Left ventricle myocardium inferior (tissue), 1 donor: ENCODE results near the gene GINS3. TPM values are rescaled to one million over a fixed set of nuclear protein-coding genes. Genes with fewer than 3 reads are reported as not detected.

Experiments
- DNase-seq: peaks from one replicate; pipeline ENCODE4 v3.0.0-alpha.2; 2020
- H3K27ac ChIP-seq: fragments of 200-600 bp; replicated peaks from 2 replicates; pipeline ENCODE4 v1.8.0; 2021
- H3K27me3 ChIP-seq: fragments of 200-600 bp; 2 replicates; pipeline ENCODE4 v1.8.0; 2021; ENCODE audit warnings: low read depth
- H3K36me3 ChIP-seq: fragments of 200-600 bp; 2 replicates; pipeline ENCODE4 v1.8.0; 2021
- H3K4me1 ChIP-seq: fragments of 200-600 bp; 2 replicates; pipeline ENCODE4 v1.8.0; 2021
- H3K4me3 ChIP-seq: fragments of 200-600 bp; 2 replicates; pipeline ENCODE4 v1.8.0; 2021; ENCODE audit warnings: mild to moderate bottlenecking, moderate library complexity
- H3K9me3 ChIP-seq: fragments of 200-600 bp; replicated peaks from 2 replicates; pipeline ENCODE4 v1.8.0; 2021
- CTCF ChIP-seq: fragments of 200-600 bp; IDR thresholded peaks from 2 replicates; pipeline ENCODE4 v1.8.0; 2021; ENCODE audit warnings: antibody characterized with exemption, mild to moderate bottlenecking, borderline replicate concordance
- intact Hi-C: fragments of 100-400 bp; cut with micrococcal nuclease; formaldehyde crosslinking; loops from one replicate; pipeline ENCODE4 v1.11.0; 2022
- total RNA-seq: library from RNA; stranded (reverse); fragmentation: NEBNext Ultra II Directional; extraction: Animal tissue kit (Norgen Biotek cat#: 25700); gene quantifications from one replicate; pipeline ENCODE4 v1.2.1, GENCODE V29; 2021
- donor health status: DM: no; HTN: yes; CAD: no; lungs with severe emphysema.

The GINS3 gene
- total RNA-seq, 1 donor from 2014 or later = 4.7 TPM

- Histone ChIP-seq H3K27ac (peak overlapping the region; percentile 95), H3K9me3 (no peaks in the 10 kb centered on the region), H3K4me3 (peak overlapping the region; percentile 59), H3K27me3 (no peaks in the 10 kb centered on the region), H3K36me3 (no peaks in the 10 kb centered on the region), H3K4me1 (peaks cover 69% of the 10 kb centered on the region)
- intact Hi-C loops = no loop called here
- DNase-seq = peak; percentile 77
- TF ChIP-seq CTCF = no peak
These were observed 34.7 kb downstream of the GINS3 start for GRCh38 chr16:58426966-58427365.

GRCh38 chr16:58428621-58429542 lies 36.6 kb downstream of the GINS3 start:
- Histone ChIP-seq H3K4me1 (peaks cover 81% of the 10 kb centered on the region), H3K9me3 (no peaks in the 10 kb centered on the region), H3K4me3 (no peak overlapping the region), H3K36me3 (no peaks in the 10 kb centered on the region), H3K27ac (peak overlapping the region; percentile 95), H3K27me3 (no peaks in the 10 kb centered on the region)
- no peak for TF ChIP-seq CTCF
- intact Hi-C loops = no loop called here
- no peak for DNase-seq

GRCh38 chr16:58430718-58431117 lies 38.4 kb downstream of the GINS3 start:
- no peak for TF ChIP-seq CTCF
- no peaks in the 10 kb centered on the region for H3K27me3 ChIP-seq
- intact Hi-C loops = no loop called here
- H3K9me3 ChIP-seq = no peaks in the 10 kb centered on the region
- peak overlapping the region; percentile 95 for H3K27ac ChIP-seq
- no peak overlapping the region for H3K4me3 ChIP-seq
- DNase-seq = no peak
- H3K4me1 ChIP-seq = peaks cover 82% of the 10 kb centered on the region
- peaks cover 2% of the 10 kb centered on the region for H3K36me3 ChIP-seq

GRCh38 chr16:58433569-58433951 lies 41.3 kb downstream of the GINS3 start:
- Histone ChIP-seq H3K9me3 (no peaks in the 10 kb centered on the region), H3K27ac (peak overlapping the region; percentile 95), H3K36me3 (peaks cover 12% of the 10 kb centered on the region), H3K4me1 (peaks cover 58% of the 10 kb centered on the region), H3K27me3 (no peaks in the 10 kb centered on the region), H3K4me3 (no peak overlapping the region)
- DNase-seq = no peak
- intact Hi-C loops = no loop called here
- TF ChIP-seq CTCF = no peak

- peak; percentile 27 for TF ChIP-seq CTCF
- Histone ChIP-seq H3K4me3 (no peak overlapping the region), H3K4me1 (peaks cover 46% of the 10 kb centered on the region), H3K36me3 (peaks cover 12% of the 10 kb centered on the region), H3K9me3 (no peaks in the 10 kb centered on the region), H3K27me3 (no peaks in the 10 kb centered on the region), H3K27ac (no peak overlapping the region)
- DNase-seq = no peak
- intact Hi-C loops = no loop called here
These were observed 43.5 kb downstream of the GINS3 start for GRCh38 chr16:58435779-58436178.
